HEK293T (cell line): ENCODE data around the gene BRF1.

Source experiments
- BHLHE40 ChIP-seq: fragments of 450-650 bp; IDR thresholded peaks from 2 replicates; pipeline ENCODE4 v1.6.1; 2016; ENCODE audit warnings: mild to moderate bottlenecking, moderate library complexity, borderline replicate concordance
- CTBP1 ChIP-seq: fragments of 450-650 bp; IDR thresholded peaks from 2 replicates; pipeline ENCODE4 v1.6.1; 2016; ENCODE audit warnings: borderline replicate concordance
- FOXA1 ChIP-seq: fragments of 450-650 bp; IDR thresholded peaks from 2 replicates; pipeline ENCODE4 v1.6.1; 2016; ENCODE audit warnings: mild to moderate bottlenecking
- FOXK2 ChIP-seq: fragments of 450-650 bp; IDR thresholded peaks from 2 replicates; pipeline ENCODE4 v1.6.1; 2016; ENCODE audit warnings: mild to moderate bottlenecking
- HDGF ChIP-seq: fragments of 450-650 bp; IDR thresholded peaks from 2 replicates; pipeline ENCODE4 v1.6.1; 2017; ENCODE audit warnings: antibody characterized with exemption, borderline replicate concordance
- SUZ12 ChIP-seq: fragments of 450-650 bp; IDR thresholded peaks from 2 replicates; pipeline ENCODE4 v1.6.1; 2016; ENCODE audit warnings: mild to moderate bottlenecking

- TF ChIP-seq SUZ12, result no peak
- no peak for TF ChIP-seq HDGF
- no peak for TF ChIP-seq BHLHE40
- no peak for TF ChIP-seq FOXK2
- no peak for TF ChIP-seq FOXA1
- TF ChIP-seq CTBP1, result no peak
These were observed 4.5 kb upstream of the BRF1 start for GRCh38 chr14:105305345-105305744.
